Endothelial cell of umbilical vein (primary cell): ENCODE data around the gene MRPS12. TPM values are rescaled to one million over a fixed set of nuclear protein-coding genes. Genes with fewer than 3 reads are reported as not detected.
A peak's percentile ranks its signal among the peaks of the same experiment; 100 is the strongest.

Experiments used
- Bru-seq: library from RNA; stranded (reverse); fragments of 400-500 nt; gene quantifications from one replicate; lab custom pipeline; 2021; lab: Mats Ljungman, UMichigan
- BruChase-seq, 2 experiments: library from RNA; stranded (reverse); fragments of 400-500 nt; gene quantifications; one replicate each; lab custom pipeline; 2021; lab: Mats Ljungman, UMichigan
- BruUV-seq: library from RNA; stranded (reverse); fragments of 400-500 nt; replicated peaks from 2 replicates; lab custom pipeline; 2021; lab: Mats Ljungman, UMichigan
- CTCF ChIA-PET: fragments of 300-600, 350-600 bp; sonication (Branson Sonifier 250); formaldehyde crosslinking; loops from one replicate; lab custom pipeline; 2021; ENCODE audit warnings: antibody characterized with exemption, inconsistent platforms; lab: Charles Lee
- POLR2A ChIA-PET: fragments of 300-600, 350-600 bp; sonication (Branson Sonifier 250); formaldehyde crosslinking; loops from one replicate; lab custom pipeline; 2021; ENCODE audit warnings: antibody characterized with exemption, inconsistent platforms; lab: Charles Lee
- DNase-seq: peaks from one replicate; pipeline ENCODE4 v3.0.0-alpha.2; 2011; ENCODE audit warnings: low read depth, low spot score
- FAIRE-seq: peaks from 2 replicates; lab custom pipeline; 2011; peaks lifted over from hg19 to GRCh38; lab: Jason Lieb, UNC
- H2AFZ ChIP-seq: 2 replicates; pipeline ENCODE4 v1.6.0; 2012; ENCODE audit warnings: low read depth, low read length, control low read depth, inconsistent platforms
- H3K27ac ChIP-seq: 2 replicates; pipeline ENCODE4 v1.5.1; 2011; ENCODE audit warnings: low read depth, mild to moderate bottlenecking, control low read depth, low read length, moderate library complexity; ENCODE audit not compliant: insufficient read depth
- H3K27me3 ChIP-seq, 2 experiments: 2 replicates each; pipeline versions ENCODE4 v1.6.0 to v1.6.1; 2011; ENCODE audit warnings: low read length in 2 of 2, mixed read lengths in 1 of 2; ENCODE audit not compliant: control insufficient read depth in 2 of 2, insufficient read depth in 2 of 2
- H3K36me3 ChIP-seq, 2 experiments: 2 replicates in 1 of 2; 3 replicates in 1 of 2; pipeline ENCODE4 v1.5.1; 2011; ENCODE audit warnings: low read length in 2 of 2, mild to moderate bottlenecking in 1 of 2, moderate library complexity in 1 of 2; ENCODE audit not compliant: control insufficient read depth in 2 of 2, insufficient read depth in 2 of 2; ENCODE audit errors: extremely low read depth in 1 of 2
- H3K4me1 ChIP-seq: 3 replicates; pipeline ENCODE4 v1.5.1; 2011; ENCODE audit warnings: mild to moderate bottlenecking, low read length; ENCODE audit not compliant: control insufficient read depth, insufficient read depth; ENCODE audit errors: extremely low read depth
- H3K4me2 ChIP-seq: 2 replicates; pipeline ENCODE4 v1.6.1; 2011; ENCODE audit warnings: low read length, control low read depth, mixed read lengths; ENCODE audit not compliant: insufficient read depth
- H3K4me3 ChIP-seq, 3 experiments: fragments of 200-600 bp in 1 of 3; sonication (generic), shearing (Covaris generic) in 1 of 3; replicated peaks in 1 of 3; 2 replicates each; pipeline ENCODE4 v1.5.1; 2011 to 2016; ENCODE audit warnings: control low read depth in 3 of 3, low read length in 3 of 3, mild to moderate bottlenecking in 2 of 3, inconsistent platforms in 1 of 3, low read depth in 1 of 3, moderate library complexity in 1 of 3; ENCODE audit not compliant: insufficient read depth in 1 of 3
- H3K79me2 ChIP-seq: 2 replicates; pipeline ENCODE4 v1.6.0; 2012; ENCODE audit warnings: low read length, inconsistent platforms; ENCODE audit not compliant: control insufficient read depth, insufficient read depth
- H3K9ac ChIP-seq: replicated peaks from 2 replicates; pipeline ENCODE3; 2011; ENCODE audit warnings: low read length, control low read depth; ENCODE audit not compliant: insufficient read depth; ENCODE audit errors: extremely low read depth
- H3K9me1 ChIP-seq: replicated peaks from 3 replicates; pipeline ENCODE4 v1.6.0; 2011; ENCODE audit warnings: mild to moderate bottlenecking, low read length; ENCODE audit not compliant: control insufficient read depth, insufficient read depth; ENCODE audit errors: extremely low read depth
- H3K9me3 ChIP-seq: replicated peaks from 2 replicates; pipeline ENCODE4 v1.5.1; 2012; ENCODE audit warnings: low read length, inconsistent platforms; ENCODE audit not compliant: control insufficient read depth, insufficient read depth
- H4K20me1 ChIP-seq: replicated peaks from 2 replicates; pipeline ENCODE3; 2011; ENCODE audit warnings: mild to moderate bottlenecking, low read length; ENCODE audit not compliant: control insufficient read depth, insufficient read depth; ENCODE audit errors: extremely low read depth
- EZH2 ChIP-seq: IDR thresholded peaks from 2 replicates; pipeline ENCODE4 v1.6.1; 2012; ENCODE audit warnings: borderline replicate concordance, low read depth, mild to moderate bottlenecking, moderate library complexity, low read length, inconsistent platforms; ENCODE audit not compliant: severe bottlenecking
- FOS ChIP-seq: IDR thresholded peaks from 2 replicates; pipeline ENCODE4 v1.6.1; 2011; ENCODE audit warnings: mild to moderate bottlenecking, low read length, moderate library complexity, borderline replicate concordance; ENCODE audit not compliant: insufficient read depth
- GATA2 ChIP-seq: IDR thresholded peaks from 2 replicates; pipeline ENCODE4 v1.7.0; 2011; ENCODE audit warnings: low read depth, mild to moderate bottlenecking, moderate library complexity, mixed read lengths, low read length; ENCODE audit not compliant: insufficient read length, insufficient read depth
- JUN ChIP-seq: IDR thresholded peaks from 2 replicates; pipeline ENCODE4 v1.6.1; 2011; ENCODE audit warnings: borderline replicate concordance, low read depth; ENCODE audit not compliant: insufficient read length, insufficient read depth
- MYC ChIP-seq: IDR thresholded peaks from one replicate; pipeline ENCODE4 v1.6.1; 2011; ENCODE audit warnings: mild to moderate bottlenecking, low read depth, low read length
- POLR2A ChIP-seq: IDR thresholded peaks from 2 replicates; pipeline ENCODE4 v1.6.1; 2012; ENCODE audit warnings: low read depth, mild to moderate bottlenecking, control low read depth, low read length
- POLR2AphosphoS5 ChIP-seq: IDR thresholded peaks from 2 replicates; pipeline ENCODE4 v1.6.1; 2012; ENCODE audit warnings: low read depth, mild to moderate bottlenecking, control low read depth, low read length, moderate library complexity; ENCODE audit not compliant: insufficient read depth
- dilution Hi-C: fragments of 300-500 bp; cut with MboI; formaldehyde crosslinking; loops from one replicate; pipeline ENCODE4 v1.15.0; 2019; ENCODE audit warnings: low sequenced_read_pairs; ENCODE audit not compliant: extremely low pct_ligation_motif_present
- intact Hi-C: fragments of 100-400 bp; cut with micrococcal nuclease; formaldehyde crosslinking; loops from one replicate; pipeline ENCODE4 v1.10.0; 2022
- long read RNA-seq: library from polyadenylated mRNA; stranded (forward); transcript quantifications from one replicate; pipeline ENCODE4 v2.0.0, GENCODE V29; 2021
- polyA minus RNA-seq, 3 experiments: library from RNA; depleted of rRNA, polyadenylated mRNA; stranded (reverse); fragments of >200 nt; gene quantifications; 1 replicate in 1 of 3; 2 replicates in 2 of 3; pipeline ENCODE4 v1.2.3, GENCODE V29; 2011
- polyA plus RNA-seq, 4 experiments: library from polyadenylated mRNA; depleted of rRNA in 3 of 4; stranded (reverse) in 3 of 4; unstranded in 1 of 4; fragments of >200 nt; gene quantifications; 2 replicates each; pipeline versions ENCODE4 v1.2.1 to v1.2.3, GENCODE V29; 2011 to 2012; ENCODE audit warnings: missing spikeins in 1 of 4
- total RNA-seq: library from RNA; stranded (reverse); gene quantifications from 2 replicates; pipeline ENCODE4 v1.2.3, GENCODE V29; 2021
- TF ChIP-seq, protein P1 (sequence below): IDR thresholded peaks from 2 replicates; pipeline ENCODE4 v1.6.1; 2011; ENCODE audit not compliant: insufficient read depth, insufficient read length
- TF ChIP-seq, protein P2 (sequence below), 2 donors: IDR thresholded peaks; 1 replicate in 1 of 2; 2 replicates in 1 of 2; pipeline ENCODE4 v1.5.1; 2011; ENCODE audit warnings: low read length in 2 of 2, mild to moderate bottlenecking in 2 of 2, moderate library complexity in 2 of 2, control low read depth in 1 of 2, inconsistent platforms in 1 of 2, low read depth in 1 of 2; ENCODE audit not compliant: insufficient read depth in 1 of 2; ENCODE audit errors: extremely low read depth in 1 of 2

Gene MRPS12
- total RNA-seq (46.0 and 49.3 TPM in 2 replicates), polyA plus RNA-seq (86.3 and 127 TPM in 2 replicates), polyA minus RNA-seq (14.9 and 16.0 TPM in 2 replicates), Bru-seq, nascent RNA (percentile 62 among the genes with signal in this experiment), BruChase-seq, experiment 1, labeled RNA remaining after a 6-hour chase (percentile 72 among the genes with signal in this experiment), BruChase-seq, experiment 2, labeled RNA remaining after a 2-hour chase (percentile 63 among the genes with signal in this experiment)
- 48.6 and 60.2 TPM in 2 replicates for polyA plus RNA-seq (2011; cell fraction: cytosol; rRNA removed)
- polyA plus RNA-seq (2011; cell fraction: nucleus; rRNA removed): 18.7 and 23.8 TPM in 2 replicates
- 46.0 and 49.2 TPM in 2 replicates for polyA plus RNA-seq (2012)
- polyA minus RNA-seq (2011; cell fraction: cytosol; rRNA and poly(A)+ RNA removed): 59.7 TPM
- polyA minus RNA-seq (2011; cell fraction: nucleus; rRNA and poly(A)+ RNA removed): 6.3 and 7.9 TPM in 2 replicates
- long read RNA-seq, transcript MRPS12-202 (3 exons, 929 nt): minor isoform, 23 of 184 reads
- long read RNA-seq, transcript MRPS12-203 (2 exons, 1,220 nt): minor isoform, 8 of 184 reads
- long read RNA-seq, transcript MRPS12-201 (3 exons, 1,207 nt): major isoform, 143 of 184 reads
- long read RNA-seq, partial matches to known transcripts: 5 of 184 reads
- long read RNA-seq, other reads (novel, unspliced or antisense): 4 of 184 reads

DNA sequence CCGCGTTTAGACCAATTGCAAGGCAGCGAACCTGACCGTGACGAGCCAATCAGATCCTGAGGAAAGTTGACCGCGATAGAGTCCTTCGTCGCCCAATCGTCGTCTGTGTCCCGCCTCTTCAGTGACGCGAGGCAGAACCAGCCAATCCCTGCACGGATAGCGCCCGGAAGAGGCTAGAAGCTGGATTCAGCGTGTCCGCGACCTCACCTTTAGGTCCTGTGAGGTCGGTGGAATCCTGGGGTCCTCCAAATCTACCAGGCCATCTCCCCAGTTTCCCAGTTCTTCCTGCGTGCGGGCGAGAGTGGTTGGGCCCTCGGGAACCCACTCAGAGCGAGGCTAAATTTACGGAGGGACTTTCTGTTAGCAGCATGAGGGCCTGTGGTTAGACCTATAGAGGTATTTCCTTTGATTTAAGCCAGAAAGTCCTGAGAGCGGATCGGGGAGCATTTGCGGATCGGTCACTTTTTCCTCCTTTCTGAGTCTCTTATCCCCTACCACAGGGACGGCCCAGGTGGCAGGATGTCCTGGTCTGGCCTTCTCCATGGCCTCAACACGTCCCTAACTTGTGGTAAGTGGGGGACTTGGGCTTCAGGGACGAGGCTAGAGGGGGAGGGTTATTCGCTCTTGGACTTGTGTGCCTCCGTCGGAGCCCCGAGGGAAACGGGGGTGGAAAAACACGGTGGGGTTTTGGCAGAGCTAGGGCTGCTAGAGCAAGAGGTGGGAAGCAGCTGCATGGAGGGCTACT is at the start of gene MRPS12:
Gene MRPS12, plus strand, starts transcription at position 169 of the 745 bp plus-strand sequence. Its CDS starts 351 bp downstream, at position 520.
- H3K4me2 ChIP-seq: peak within 1 kb of the TSS; percentile 74
- TSS peak; percentile 74 for BruUV-seq
- no peaks in the 10 kb centered on the region for H3K9me1 ChIP-seq
- DNase-seq: peak; percentile 99
- H3K79me2 ChIP-seq: peaks cover 22% of the 10 kb centered on the region
- H3K27me3 ChIP-seq: no peaks in the 10 kb centered on the region
- H3K9ac ChIP-seq: peak within 1 kb of the TSS; percentile 86
- peak within 1 kb of the TSS; percentile 73 for H2AFZ ChIP-seq
- FAIRE-seq: peak; percentile 100
- peaks cover 0 to 7% of the 10 kb centered on the region in 2 experiments for H3K36me3 ChIP-seq
- no peaks in the 10 kb centered on the region for H4K20me1 ChIP-seq
- peak within 1 kb of the TSS; percentile 69 for H3K27ac ChIP-seq
- ChIA-PET POLR2A (interaction anchor here (0.7 to 1.4 kb wide), 4 partner anchors 68 to 528 kb away, joined by 3 to 6 read pairs (median 4); partner anchors contain the start of genes FAM98C and ZFP36), CTCF (interaction anchor here (0.7 to 3.4 kb wide), 35 partner anchors 9 to 557 kb away, joined by 3 to 29 read pairs (median 4); partner anchors contain the start of genes ACTN4, ECH1, EIF3K and FAM98C)
- TF ChIP-seq, protein P1, sequence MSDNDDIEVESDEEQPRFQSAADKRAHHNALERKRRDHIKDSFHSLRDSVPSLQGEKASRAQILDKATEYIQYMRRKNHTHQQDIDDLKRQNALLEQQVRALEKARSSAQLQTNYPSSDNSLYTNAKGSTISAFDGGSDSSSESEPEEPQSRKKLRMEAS: no peak
- TF ChIP-seq MYC (no peak), JUN (no peak), FOS (no peak), POLR2A (peak; percentile 78), GATA2 (no peak), EZH2 (no peak), POLR2AphosphoS5 (peak; percentile 62)
- TF ChIP-seq, protein P2, sequence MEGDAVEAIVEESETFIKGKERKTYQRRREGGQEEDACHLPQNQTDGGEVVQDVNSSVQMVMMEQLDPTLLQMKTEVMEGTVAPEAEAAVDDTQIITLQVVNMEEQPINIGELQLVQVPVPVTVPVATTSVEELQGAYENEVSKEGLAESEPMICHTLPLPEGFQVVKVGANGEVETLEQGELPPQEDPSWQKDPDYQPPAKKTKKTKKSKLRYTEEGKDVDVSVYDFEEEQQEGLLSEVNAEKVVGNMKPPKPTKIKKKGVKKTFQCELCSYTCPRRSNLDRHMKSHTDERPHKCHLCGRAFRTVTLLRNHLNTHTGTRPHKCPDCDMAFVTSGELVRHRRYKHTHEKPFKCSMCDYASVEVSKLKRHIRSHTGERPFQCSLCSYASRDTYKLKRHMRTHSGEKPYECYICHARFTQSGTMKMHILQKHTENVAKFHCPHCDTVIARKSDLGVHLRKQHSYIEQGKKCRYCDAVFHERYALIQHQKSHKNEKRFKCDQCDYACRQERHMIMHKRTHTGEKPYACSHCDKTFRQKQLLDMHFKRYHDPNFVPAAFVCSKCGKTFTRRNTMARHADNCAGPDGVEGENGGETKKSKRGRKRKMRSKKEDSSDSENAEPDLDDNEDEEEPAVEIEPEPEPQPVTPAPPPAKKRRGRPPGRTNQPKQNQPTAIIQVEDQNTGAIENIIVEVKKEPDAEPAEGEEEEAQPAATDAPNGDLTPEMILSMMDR (IDR thresholded peaks at IDR 0.05; ENCODE audit: extremely low read depth in 1 of 2, insufficient read depth in 1 of 2, low read depth in 1 of 2, low read length in 2 of 2): no peak
- intact Hi-C loops (loop anchor here (1.0 to 2.0 kb wide), 7 partner anchors 32 to 528 kb away; partner anchors contain the start of genes FAM98C, NFKBIB and SIRT2), dilution Hi-C loops (no loop called here)
- H3K4me1 ChIP-seq: peaks cover 14% of the 10 kb centered on the region
- no peaks in the 10 kb centered on the region for H3K9me3 ChIP-seq
- H3K4me3 ChIP-seq: peak within 1 kb of the TSS; percentile 50 to 78 (median 58)
